Bronchial epithelial cell (primary cell): Measurements from ENCODE around the gene JARID2. TPM values are rescaled to one million over a fixed set of nuclear protein-coding genes. Genes with fewer than 3 reads are reported as not detected.

Experiments used
- DNase-seq: peaks from one replicate; pipeline ENCODE4 v3.0.0-alpha.2; 2010; ENCODE audit warnings: low read depth
- FAIRE-seq: peaks from 2 replicates; lab custom pipeline; 2011; peaks lifted over from hg19 to GRCh38; lab: Jason Lieb, UNC
- H3K27me3 ChIP-seq: 2 replicates; pipeline ENCODE4 v1.5.1; 2011; ENCODE audit warnings: low read length; ENCODE audit not compliant: control insufficient read depth, insufficient read depth
- H3K36me3 ChIP-seq: 2 replicates; pipeline ENCODE4 v1.5.1; 2011; ENCODE audit warnings: low read length; ENCODE audit not compliant: control insufficient read depth, insufficient read depth
- H3K4me3 ChIP-seq: 2 replicates; pipeline ENCODE4 v1.5.1; 2011; ENCODE audit warnings: mild to moderate bottlenecking, low read depth, low read length, control low read depth
- CTCF ChIP-seq: IDR thresholded peaks from 2 replicates; pipeline ENCODE4 v1.5.1; 2011; ENCODE audit warnings: mild to moderate bottlenecking, moderate library complexity, low read length, control low read depth, inconsistent platforms; ENCODE audit not compliant: insufficient read depth, severe bottlenecking
- total RNA-seq: library from RNA; depleted of rRNA; stranded (reverse); fragments of >200 nt; gene quantifications from 2 replicates; pipeline ENCODE4 v1.2.1, GENCODE V29; 2014

The JARID2 gene
- total RNA-seq, 1 donor from 2014 or later = 29.2 TPM

- DNase-seq = no peak
- TF ChIP-seq CTCF = no peak
- no peak for FAIRE-seq
- Histone ChIP-seq H3K36me3 (no peaks in the 10 kb centered on the region), H3K4me3 (no peak overlapping the region), H3K27me3 (no peaks in the 10 kb centered on the region)
Observed at GRCh38 chr6:15405129-15406068, 159.5 kb downstream of the JARID2 start.

- TF ChIP-seq CTCF = no peak
- DNase-seq (no peak), FAIRE-seq (no peak)
Observed at GRCh38 chr6:15406452-15406851, 160.6 kb downstream of the JARID2 start.

GRCh38 chr6:15408008-15408407, 162.1 kb downstream of the JARID2 start:
- Histone ChIP-seq H3K27me3 (no peaks in the 10 kb centered on the region), H3K4me3 (no peak overlapping the region), H3K36me3 (no peaks in the 10 kb centered on the region)
- FAIRE-seq (no peak), DNase-seq (no peak)
- no peak for TF ChIP-seq CTCF

More at GRCh38 chr6:15406452-15406851, 160.6 kb downstream of the JARID2 start:
- H3K4me3 ChIP-seq = no peak overlapping the region
- no peaks in the 10 kb centered on the region for H3K27me3 ChIP-seq
- H3K36me3 ChIP-seq = no peaks in the 10 kb centered on the region

GRCh38 chr6:15408758-15409157, 162.9 kb downstream of the JARID2 start:
- no peak for TF ChIP-seq CTCF
- DNase-seq (no peak), FAIRE-seq (no peak)
- Histone ChIP-seq H3K27me3 (no peaks in the 10 kb centered on the region), H3K36me3 (no peaks in the 10 kb centered on the region), H3K4me3 (no peak overlapping the region)

- no peak for DNase-seq
- no peaks in the 10 kb centered on the region for H3K27me3 ChIP-seq
- no peaks in the 10 kb centered on the region for H3K36me3 ChIP-seq
- no peak for FAIRE-seq
- no peak overlapping the region for H3K4me3 ChIP-seq
- TF ChIP-seq CTCF = no peak
Observed at GRCh38 chr6:15409301-15410125, 163.6 kb downstream of the JARID2 start.
